ENCODE data around the gene FAM222A. TPM values are rescaled to one million over a fixed set of nuclear protein-coding genes. Genes with fewer than 3 reads are reported as not detected.

Gene FAM222A
- total RNA-seq, 1 donor from 2014 or later = 4.1 TPM

- no peak for DNase-seq (ENCODE audit: low spot score)
Observed at GRCh38 chr12:109710747-109711595, 2.7 kb upstream of the FAM222A start.

GRCh38 chr12:109711596-109712461, 1.8 kb upstream of the FAM222A start:
- DNase-seq (ENCODE audit: low spot score) = no peak

- DNase-seq (ENCODE audit: low spot score) = peak; percentile 53
Observed at GRCh38 chr12:109714141-109714912, 702 bp downstream of the FAM222A start.

- no peak for DNase-seq (ENCODE audit: low spot score)
Observed at GRCh38 chr12:109714913-109715244, 1.3 kb downstream of the FAM222A start.

DNA sequence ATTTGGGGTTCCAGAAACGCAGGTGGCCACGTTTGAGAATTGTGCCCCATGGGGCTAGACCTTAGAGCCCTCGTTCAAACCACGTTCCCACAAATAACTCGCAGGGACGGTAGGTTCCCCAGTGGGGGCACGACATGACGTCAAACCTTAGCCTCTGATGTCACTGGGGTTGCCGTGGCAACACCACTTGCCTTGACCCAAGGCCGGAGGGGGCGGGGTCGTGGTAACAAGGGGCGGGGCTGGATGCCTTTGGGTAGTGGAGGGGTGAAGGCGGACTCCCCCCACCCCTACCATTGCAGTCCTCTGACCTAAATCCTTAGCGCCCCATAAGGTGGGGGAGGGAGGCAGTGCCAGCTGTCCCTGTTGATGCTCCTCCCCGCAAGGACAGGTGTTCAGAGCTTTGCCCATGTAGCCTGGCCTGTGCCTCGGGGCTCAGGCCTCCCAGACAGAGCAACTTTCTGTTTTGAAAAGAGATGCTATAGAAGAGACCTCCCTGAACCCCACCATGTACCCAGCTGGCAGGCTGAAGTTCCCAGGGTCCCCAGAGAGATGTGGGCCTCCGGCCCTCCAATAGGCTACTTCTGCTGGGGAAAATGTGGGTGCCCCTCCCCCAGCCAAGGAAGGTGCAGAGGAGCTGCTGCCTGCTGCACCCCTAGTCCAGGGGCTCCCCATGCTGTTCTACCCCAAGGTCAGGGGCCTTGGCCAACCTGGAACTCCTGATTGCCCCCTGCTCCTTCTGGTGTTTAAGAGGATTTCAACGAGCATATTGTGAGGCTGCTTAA, 1.9 kb downstream of the FAM222A start:
- DNase-seq (ENCODE audit: low spot score) = no peak

- DNase-seq (ENCODE audit: low spot score) = no peak
Observed at GRCh38 chr12:109716092-109716479, 2.5 kb downstream of the FAM222A start.

GRCh38 chr12:109716512-109717389, 3.1 kb downstream of the FAM222A start:
- DNase-seq (ENCODE audit: low spot score) = no peak

- DNase-seq (ENCODE audit: low spot score) = no peak
Observed at GRCh38 chr12:109717390-109718357, 4.0 kb downstream of the FAM222A start.

DNA sequence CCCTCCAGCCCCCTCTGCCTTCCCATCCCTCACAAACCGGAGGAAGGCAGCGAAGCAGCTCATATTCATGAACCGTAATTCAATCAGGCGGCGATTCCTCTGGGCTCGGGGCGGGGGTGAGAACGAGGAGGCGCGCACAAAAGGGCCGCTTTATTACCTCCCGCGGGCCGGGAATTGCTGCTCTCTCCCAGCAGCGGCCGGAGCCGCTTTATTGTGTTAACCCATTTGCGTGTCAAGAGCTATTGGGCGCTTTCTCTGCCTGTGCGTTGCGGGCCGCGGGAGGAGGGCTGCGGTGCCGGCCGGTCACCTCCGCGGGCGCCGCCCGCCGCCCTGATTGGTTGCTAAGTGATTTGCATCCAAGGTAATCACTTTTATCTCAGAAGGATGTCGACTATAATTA, 4.8 kb downstream of the FAM222A start:
- DNase-seq (ENCODE audit: low spot score) = no peak

- DNase-seq (ENCODE audit: low spot score) = no peak
Observed at GRCh38 chr12:109719123-109720022, 5.7 kb downstream of the FAM222A start.

GRCh38 chr12:109720152-109720856, 6.7 kb downstream of the FAM222A start:
- no peak for DNase-seq (ENCODE audit: low spot score)

DNA sequence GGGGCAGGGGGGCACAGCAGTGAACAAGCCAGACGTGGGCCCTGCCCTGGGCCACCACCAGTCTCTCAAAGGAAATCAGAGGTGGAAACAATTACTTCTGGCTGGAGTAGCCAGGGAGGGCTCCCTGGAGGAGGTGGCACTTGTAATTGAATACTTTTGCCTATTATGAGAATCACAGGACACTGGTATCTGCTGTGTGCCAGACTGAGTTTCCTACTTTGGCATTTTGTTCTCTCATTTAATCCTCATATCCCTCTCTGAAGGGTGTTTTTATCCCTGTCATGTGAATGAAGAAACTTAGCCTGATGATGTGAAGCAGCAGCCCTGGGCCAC, 7.2 kb downstream of the FAM222A start:
- no peak for DNase-seq (ENCODE audit: low spot score)

GRCh38 chr12:109721276-109721675, 7.7 kb downstream of the FAM222A start:
- DNase-seq (ENCODE audit: low spot score) = no peak

GRCh38 chr12:109722022-109722720, 8.5 kb downstream of the FAM222A start:
- DNase-seq (ENCODE audit: low spot score) = no peak

- no peak for DNase-seq (ENCODE audit: low spot score)
Observed at GRCh38 chr12:109722721-109723094, 9.1 kb downstream of the FAM222A start.

DNA sequence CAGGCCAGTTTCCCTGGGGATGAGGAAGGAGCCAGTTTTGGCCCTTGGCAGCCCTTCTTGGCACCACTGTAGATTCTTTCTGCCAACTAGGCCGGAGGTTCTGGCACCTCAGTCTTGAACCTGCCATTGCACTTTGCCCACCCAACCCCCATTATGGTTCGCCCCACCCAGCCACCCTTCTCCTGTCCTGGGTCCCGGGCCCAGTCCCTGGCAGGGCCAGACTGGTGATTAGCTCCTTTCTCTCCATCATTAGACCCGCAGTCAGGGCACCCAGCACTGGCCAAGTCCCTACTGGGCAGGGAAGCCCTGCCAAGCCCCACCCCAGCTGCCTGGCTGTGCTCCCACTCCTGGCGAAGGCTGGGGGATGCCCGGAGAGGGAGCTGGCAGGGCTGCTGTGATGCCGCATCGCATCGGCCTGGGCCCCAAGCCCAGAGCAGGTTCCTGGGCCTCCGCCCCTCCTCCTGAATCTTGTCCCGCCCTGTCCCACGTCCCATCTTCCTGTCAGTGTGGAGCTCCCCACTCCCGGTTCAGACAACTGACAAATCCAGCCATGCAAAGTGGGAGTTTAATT, 9.8 kb downstream of the FAM222A start:
- DNase-seq (ENCODE audit: low spot score) = no peak

Data from umbilical cord (tissue), 2 donors.